ENCODE data around the gene TAF1L.

- TF ChIP-seq CTCF (IDR thresholded peaks at IDR 0.05) (no peak), POLR2A (IDR thresholded peaks at IDR 0.05) (no peak)
These were observed 29.6 kb upstream of the TAF1L start for GRCh38 chr9:32665101-32665500.
